Left lobe of liver (tissue), 2 donors: ENCODE results near the gene AMOT. TPM values are rescaled to one million over a fixed set of nuclear protein-coding genes. Genes with fewer than 3 reads are reported as not detected.

ENCODE experiments used
- ATAC-seq: fragments of 200-7000 bp; cut with Tn5 transposase; one replicate; pipeline ENCODE4 v1.9.1; 2020; ENCODE audit warnings: mild to moderate bottlenecking, moderate library complexity
- DNase-seq: peaks from one replicate; pipeline ENCODE4 v3.0.0-alpha.2; 2020; ENCODE audit warnings: low spot score
- total RNA-seq: library from RNA; stranded (reverse); gene quantifications from one replicate; pipeline ENCODE4 v1.2.1, GENCODE V29; 2021
- donor health status: DM: no; HTN: no; CAD: no; lungs with moderate emphysema.
- donor health status: DM: no; HTN: yes; CAD: no.

The AMOT gene
- total RNA-seq, 1 donor from 2014 or later, result 7.4 TPM

GRCh38 chrX:112738347-112739033, 102.1 kb downstream of the AMOT start:
- DNase-seq (no peak), ATAC-seq (no peak)

GRCh38 chrX:112736310-112736709, 104.3 kb downstream of the AMOT start:
- DNase-seq (no peak), ATAC-seq (no peak)

- DNase-seq (no peak), ATAC-seq (no peak)
Measured at GRCh38 chrX:112735147-112735546, 105.5 kb downstream of the AMOT start.

GRCh38 chrX:112734290-112734689, 106.3 kb downstream of the AMOT start:
- DNase-seq (no peak), ATAC-seq (no peak)

GRCh38 chrX:112731793-112732192, 108.8 kb downstream of the AMOT start:
- ATAC-seq (no peak), DNase-seq (no peak)

Other genes with a start within 250 kb of the AMOT start
- gene LHFPL1, start 160.9 kb downstream of the AMOT start, total RNA-seq, result not detected